GM12801 (cell line): ENCODE measurements around the gene OXER1.

Source experiments
- TF ChIP-seq, protein P1 (sequence below): IDR thresholded peaks from one replicate; pipeline ENCODE4 v1.5.1; 2011; ENCODE audit warnings: control low read depth; ENCODE audit not compliant: insufficient read length; ENCODE audit errors: extremely low read depth

The OXER1 gene

DNA sequence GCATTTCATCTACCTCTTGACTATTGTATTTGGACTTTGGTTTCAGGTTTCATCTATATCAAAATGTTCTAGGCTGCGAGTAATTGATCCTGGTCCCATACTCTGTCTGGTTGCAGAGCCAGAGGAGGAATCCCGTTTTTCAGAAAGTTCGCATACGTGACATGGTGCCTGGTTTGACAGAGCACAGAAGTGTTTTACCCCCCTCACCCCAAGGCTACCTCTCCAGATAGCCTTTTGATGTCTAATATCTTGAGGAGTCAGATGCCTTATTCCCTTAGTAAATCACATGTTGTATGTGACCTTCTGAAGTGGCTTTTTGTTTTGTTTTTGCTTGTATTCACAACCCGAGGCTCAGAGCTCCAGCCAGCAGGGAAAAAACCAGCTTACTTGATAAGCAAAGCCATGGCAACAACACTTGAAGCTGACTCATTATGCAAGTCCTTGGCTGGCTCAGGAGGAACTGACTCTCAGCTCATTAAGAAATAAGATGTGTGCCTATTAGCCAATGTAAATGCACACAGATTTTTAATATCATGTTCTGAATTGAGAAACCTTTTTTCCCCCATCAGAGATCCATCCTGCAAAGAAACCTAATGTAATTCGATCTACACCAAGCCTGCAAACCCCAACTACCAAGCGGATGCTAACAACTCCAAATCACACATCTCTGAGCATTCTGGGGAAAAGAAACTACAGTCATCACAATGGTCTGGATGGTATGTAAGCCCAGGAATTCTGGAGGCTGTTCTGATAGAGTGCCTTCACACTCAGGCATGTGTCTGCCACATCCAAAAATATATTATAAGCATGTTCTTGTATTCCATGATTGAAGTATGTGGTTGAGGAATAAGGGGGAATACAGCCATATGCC is 41.4 kb downstream of the OXER1 start:
- TF ChIP-seq, protein P1, sequence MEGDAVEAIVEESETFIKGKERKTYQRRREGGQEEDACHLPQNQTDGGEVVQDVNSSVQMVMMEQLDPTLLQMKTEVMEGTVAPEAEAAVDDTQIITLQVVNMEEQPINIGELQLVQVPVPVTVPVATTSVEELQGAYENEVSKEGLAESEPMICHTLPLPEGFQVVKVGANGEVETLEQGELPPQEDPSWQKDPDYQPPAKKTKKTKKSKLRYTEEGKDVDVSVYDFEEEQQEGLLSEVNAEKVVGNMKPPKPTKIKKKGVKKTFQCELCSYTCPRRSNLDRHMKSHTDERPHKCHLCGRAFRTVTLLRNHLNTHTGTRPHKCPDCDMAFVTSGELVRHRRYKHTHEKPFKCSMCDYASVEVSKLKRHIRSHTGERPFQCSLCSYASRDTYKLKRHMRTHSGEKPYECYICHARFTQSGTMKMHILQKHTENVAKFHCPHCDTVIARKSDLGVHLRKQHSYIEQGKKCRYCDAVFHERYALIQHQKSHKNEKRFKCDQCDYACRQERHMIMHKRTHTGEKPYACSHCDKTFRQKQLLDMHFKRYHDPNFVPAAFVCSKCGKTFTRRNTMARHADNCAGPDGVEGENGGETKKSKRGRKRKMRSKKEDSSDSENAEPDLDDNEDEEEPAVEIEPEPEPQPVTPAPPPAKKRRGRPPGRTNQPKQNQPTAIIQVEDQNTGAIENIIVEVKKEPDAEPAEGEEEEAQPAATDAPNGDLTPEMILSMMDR = no peak

DNA sequence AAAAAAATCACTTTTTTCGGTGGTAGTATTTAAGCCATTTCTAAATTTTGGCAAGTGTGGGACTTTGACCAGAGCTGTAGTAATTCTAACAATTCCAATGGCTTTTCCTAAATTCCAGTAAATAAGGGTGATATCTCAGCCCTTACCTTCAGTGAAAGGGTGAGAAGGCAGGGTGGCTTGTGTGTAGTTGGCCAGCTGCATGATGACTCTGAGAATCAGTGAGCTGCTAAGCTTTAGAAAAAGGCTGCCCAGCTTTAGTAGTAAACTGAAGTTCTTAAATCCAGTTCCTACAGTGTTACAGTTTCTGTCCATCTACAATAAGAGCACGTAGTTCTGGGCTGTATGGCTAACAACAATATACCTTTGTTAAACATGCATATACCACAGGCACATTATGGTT is 42.0 kb downstream of the OXER1 start:
- TF ChIP-seq, protein P1 = no peak

DNA sequence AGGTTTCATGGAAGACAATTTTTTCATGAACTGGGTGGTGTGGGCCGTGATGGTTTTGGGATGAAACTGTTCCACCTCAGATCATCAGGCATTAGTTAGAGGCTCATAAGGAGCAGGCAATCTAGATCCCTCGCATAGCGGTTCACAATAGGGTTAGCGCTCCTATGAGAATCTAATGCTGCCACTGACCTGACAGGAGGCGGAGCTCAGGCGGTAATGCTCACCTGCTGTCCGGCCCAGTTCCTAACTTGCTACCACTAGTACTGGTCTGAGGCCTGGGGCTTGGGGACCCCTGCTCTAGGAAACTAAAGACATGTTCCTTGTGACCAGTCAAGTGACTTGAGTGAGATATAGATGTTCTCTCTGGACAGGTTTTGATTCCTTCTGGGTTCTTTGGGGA is 49.2 kb downstream of the OXER1 start:
- TF ChIP-seq, protein P1 = no peak

DNA sequence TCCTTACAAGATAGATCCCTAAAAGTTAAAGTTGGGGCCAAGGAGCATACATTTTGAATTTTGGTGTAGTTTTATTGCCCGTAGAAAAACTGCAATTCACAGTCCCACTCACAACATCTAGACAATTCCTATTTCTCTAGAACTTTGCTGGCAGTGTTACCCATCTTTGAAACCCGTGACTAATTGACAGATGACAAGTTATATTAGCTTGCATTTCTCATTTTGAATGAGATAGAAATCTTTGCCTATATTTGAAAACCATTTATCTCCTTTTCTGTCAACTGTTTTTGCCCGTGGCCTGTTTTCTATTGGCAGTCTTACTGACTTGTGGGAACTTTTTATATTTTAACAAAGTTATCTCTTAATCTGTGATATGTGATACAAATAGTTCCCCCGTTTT is 50.0 kb downstream of the OXER1 start:
- TF ChIP-seq, protein P1 = no peak

DNA sequence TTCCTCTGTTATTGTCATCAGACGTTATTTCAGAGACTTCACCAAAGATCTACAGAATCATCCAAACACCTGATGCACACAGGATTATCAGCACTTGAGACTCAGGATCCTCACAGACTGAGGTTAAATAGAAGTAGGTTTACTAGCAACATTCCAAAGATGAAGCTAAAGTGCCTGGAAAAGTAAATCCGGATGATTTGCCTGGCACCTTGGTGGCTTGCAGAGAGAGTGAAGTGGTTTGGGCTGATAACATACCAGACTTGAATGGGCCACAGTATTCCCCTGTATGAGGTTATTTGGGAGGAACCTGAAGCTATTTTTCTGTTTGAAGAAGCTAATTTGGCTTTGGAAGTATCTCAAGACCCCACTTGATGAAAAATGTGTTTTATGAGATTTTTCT is 51.0 kb downstream of the OXER1 start:
- TF ChIP-seq, protein P1 = no peak
